NCI-H1417 treated with DMSO at 0.1 percent for 48 hours (cell line): ENCODE measurements around the gene HPCAL4.

Experiments used
- DNase-seq: peaks from one replicate; lab custom pipeline; 2025; lab: John Stamatoyannopoulos, UW

Gene HPCAL4

GRCh38 chr1:39676948-39677548, 14.2 kb downstream of the HPCAL4 start:
- DNase-seq: no peak

GRCh38 chr1:39675220-39675619, 16.0 kb downstream of the HPCAL4 start:
- no peak for DNase-seq

GRCh38 chr1:39673215-39673614, 18.0 kb downstream of the HPCAL4 start:
- DNase-seq: no peak

- DNase-seq: no peak
Measured at GRCh38 chr1:39672551-39672947, 18.7 kb downstream of the HPCAL4 start.

GRCh38 chr1:39671793-39672550, 19.3 kb downstream of the HPCAL4 start, which contains the start of gene NT5C1A:
TSS of gene NT5C1A (minus strand) at chr1:39672107. CDS start at chr1:39672038, 69 bp downstream.
- DNase-seq: no peak

- no peak for DNase-seq
Measured at GRCh38 chr1:39671433-39671792, 19.8 kb downstream of the HPCAL4 start.

GRCh38 chr1:39670689-39671088, 20.5 kb downstream of the HPCAL4 start:
- DNase-seq: no peak

GRCh38 chr1:39668894-39669293, 22.3 kb downstream of the HPCAL4 start:
- no peak for DNase-seq

GRCh38 chr1:39668111-39668510, 23.1 kb downstream of the HPCAL4 start:
- no peak for DNase-seq

- no peak for DNase-seq
Measured at GRCh38 chr1:39666772-39667171, 24.5 kb downstream of the HPCAL4 start.

- no peak for DNase-seq
Measured at GRCh38 chr1:39663559-39663958, 27.7 kb downstream of the HPCAL4 start.

- no peak for DNase-seq
Measured at GRCh38 chr1:39662861-39663260, 28.4 kb downstream of the HPCAL4 start.

GRCh38 chr1:39659538-39659937, 31.7 kb downstream of the HPCAL4 start:
- no peak for DNase-seq

- DNase-seq: no peak
Measured at GRCh38 chr1:39659110-39659509, 32.1 kb downstream of the HPCAL4 start.

GRCh38 chr1:39657923-39658485, 33.2 kb downstream of the HPCAL4 start:
- no peak for DNase-seq

- no peak for DNase-seq
Measured at GRCh38 chr1:39657402-39657801, 33.8 kb downstream of the HPCAL4 start.

GRCh38 chr1:39656391-39656790, 34.8 kb downstream of the HPCAL4 start:
- DNase-seq: no peak

GRCh38 chr1:39655578-39656268, 35.5 kb downstream of the HPCAL4 start:
- DNase-seq: no peak

GRCh38 chr1:39654291-39654690, 36.9 kb downstream of the HPCAL4 start:
- DNase-seq: no peak

GRCh38 chr1:39653546-39654031, 37.6 kb downstream of the HPCAL4 start:
- no peak for DNase-seq

GRCh38 chr1:39652554-39652953, 38.7 kb downstream of the HPCAL4 start:
- DNase-seq: no peak

- no peak for DNase-seq
Measured at GRCh38 chr1:39652105-39652504, 39.1 kb downstream of the HPCAL4 start.

GRCh38 chr1:39650431-39650830, 40.8 kb downstream of the HPCAL4 start:
- DNase-seq: no peak
